HT-29 (cell line): ENCODE measurements around the gene PRKAA1. TPM values are rescaled to one million over a fixed set of nuclear protein-coding genes. Genes with fewer than 3 reads are reported as not detected.

Source experiments
- DNase-seq: peaks from one replicate; pipeline ENCODE4 v3.0.0-alpha.2; 2015; ENCODE audit warnings: low spot score
- total RNA-seq: library from RNA; depleted of rRNA; stranded (reverse); fragments of >200 nt; shearing (Covaris generic); gene quantifications from 2 replicates; pipeline ENCODE4 v1.2.3, GENCODE V29; 2014

The PRKAA1 gene
- total RNA-seq, 1 experiment from 2014 or later = 81.0 TPM

- DNase-seq = no peak
Observed at GRCh38 chr5:40781843-40782409, 16.2 kb downstream of the PRKAA1 start.

GRCh38 chr5:40780858-40781257 lies 17.3 kb downstream of the PRKAA1 start:
- DNase-seq = no peak

- DNase-seq = no peak
Observed at GRCh38 chr5:40780199-40780598, 18.0 kb downstream of the PRKAA1 start.

- DNase-seq = no peak
Observed at GRCh38 chr5:40779561-40779960, 18.6 kb downstream of the PRKAA1 start.

- DNase-seq = no peak
Observed at GRCh38 chr5:40778133-40778532, 20.0 kb downstream of the PRKAA1 start.

- no peak for DNase-seq
Observed at GRCh38 chr5:40776658-40776977, 21.6 kb downstream of the PRKAA1 start.

GRCh38 chr5:40775846-40776657 lies 22.1 kb downstream of the PRKAA1 start:
- DNase-seq = peak; percentile 39

GRCh38 chr5:40775085-40775845 lies 22.9 kb downstream of the PRKAA1 start:
- no peak for DNase-seq

GRCh38 chr5:40774623-40775022 lies 23.6 kb downstream of the PRKAA1 start:
- DNase-seq = no peak

GRCh38 chr5:40770764-40771163 lies 27.4 kb downstream of the PRKAA1 start:
- DNase-seq = no peak

- no peak for DNase-seq
Observed at GRCh38 chr5:40762705-40763104, 35.5 kb downstream of the PRKAA1 start.

GRCh38 chr5:40757400-40757799 lies 40.8 kb downstream of the PRKAA1 start:
- no peak for DNase-seq

- DNase-seq = peak; percentile 97
Observed at GRCh38 chr5:40755407-40756365, 42.5 kb downstream of the PRKAA1 start, which contains the start of gene TTC33. TTC33 (minus strand) TSS chr5:40755961; CDS start chr5:40747018, 8,943 bp downstream.

- peak; percentile 92 for DNase-seq
Observed at GRCh38 chr5:40755093-40755406, 43.1 kb downstream of the PRKAA1 start.

GRCh38 chr5:40754381-40755092 lies 43.6 kb downstream of the PRKAA1 start:
- DNase-seq = no peak

GRCh38 chr5:40746703-40747102 lies 51.5 kb downstream of the PRKAA1 start:
- DNase-seq = peak; percentile 38

GRCh38 chr5:40743771-40744170 lies 54.4 kb downstream of the PRKAA1 start:
- DNase-seq = no peak

GRCh38 chr5:40738502-40738901 lies 59.7 kb downstream of the PRKAA1 start:
- no peak for DNase-seq

- DNase-seq = peak; percentile 88
Observed at GRCh38 chr5:40736103-40736875, 61.9 kb downstream of the PRKAA1 start.

- DNase-seq = no peak
Observed at GRCh38 chr5:40735609-40736008, 62.6 kb downstream of the PRKAA1 start.
